Astrocyte (in vitro differentiated cells and primary cell): ENCODE results near the gene ENTREP1. TPM values are rescaled to one million over a fixed set of nuclear protein-coding genes. Genes with fewer than 3 reads are reported as not detected.

Experiments used
- DNase-seq: peaks from one replicate; pipeline ENCODE4 v3.0.0-alpha.2; 2010; ENCODE audit warnings: low read depth
- FAIRE-seq: peaks from 2 replicates; lab custom pipeline; 2011; peaks lifted over from hg19 to GRCh38; lab: Jason Lieb, UNC
- H2AFZ ChIP-seq: 2 replicates; pipeline ENCODE4 v1.6.0; 2012; ENCODE audit warnings: low read depth, low read length, inconsistent platforms
- H3K27ac ChIP-seq: 2 replicates; pipeline ENCODE4 v1.5.1; 2011; ENCODE audit warnings: low read depth, low read length, inconsistent platforms
- H3K27me3 ChIP-seq: 2 replicates; pipeline ENCODE4 v1.6.0; 2011; ENCODE audit warnings: low read length, inconsistent platforms; ENCODE audit not compliant: insufficient read depth
- H3K36me3 ChIP-seq: 2 replicates; pipeline ENCODE4 v1.5.1; 2011; ENCODE audit warnings: low read length, inconsistent platforms; ENCODE audit not compliant: insufficient read depth
- H3K4me1 ChIP-seq: 2 replicates; pipeline ENCODE4 v1.5.1; 2011; ENCODE audit warnings: low read length, inconsistent platforms; ENCODE audit not compliant: insufficient read depth
- H3K4me2 ChIP-seq: 2 replicates; pipeline ENCODE4 v1.6.0; 2012; ENCODE audit warnings: low read length, inconsistent platforms
- H3K4me3 ChIP-seq: 2 replicates; pipeline ENCODE4 v1.5.1; 2011; ENCODE audit warnings: low read depth, mild to moderate bottlenecking, low read length, inconsistent platforms; ENCODE audit not compliant: insufficient read depth
- H3K79me2 ChIP-seq: 2 replicates; pipeline ENCODE4 v1.6.0; 2012; ENCODE audit warnings: mild to moderate bottlenecking, low read length, inconsistent platforms; ENCODE audit not compliant: insufficient read depth
- H3K9ac ChIP-seq: 2 replicates; pipeline ENCODE4 v1.6.0; 2012; ENCODE audit warnings: mild to moderate bottlenecking, low read length, inconsistent platforms
- H3K9me3 ChIP-seq: 2 replicates; pipeline ENCODE4 v1.5.1; 2012; ENCODE audit warnings: low read depth, mild to moderate bottlenecking, low read length, inconsistent platforms; ENCODE audit not compliant: insufficient read depth
- H4K20me1 ChIP-seq: 2 replicates; pipeline ENCODE4 v1.6.0; 2012; ENCODE audit warnings: low read length, inconsistent platforms; ENCODE audit not compliant: insufficient read depth
- H3K27ac Mint-ChIP-seq: one replicate; pipeline ENCODE4 v1.8.0; 2021; ENCODE audit warnings: mild to moderate bottlenecking, mixed read lengths; ENCODE audit not compliant: unreplicated experiment
- H3K27me3 Mint-ChIP-seq: one replicate; pipeline ENCODE4 v1.8.0; 2021; ENCODE audit warnings: low read depth, mixed read lengths; ENCODE audit not compliant: unreplicated experiment
- H3K36me3 Mint-ChIP-seq: one replicate; pipeline ENCODE4 v1.8.0; 2021; ENCODE audit warnings: low read depth, mixed read lengths; ENCODE audit not compliant: unreplicated experiment
- H3K4me1 Mint-ChIP-seq: one replicate; pipeline ENCODE4 v1.8.0; 2021; ENCODE audit warnings: low read depth, mixed read lengths; ENCODE audit not compliant: unreplicated experiment
- H3K4me3 Mint-ChIP-seq: one replicate; pipeline ENCODE4 v1.8.0; 2021; ENCODE audit warnings: mild to moderate bottlenecking, moderate library complexity, mixed read lengths; ENCODE audit not compliant: unreplicated experiment
- H3K9me3 Mint-ChIP-seq: one replicate; pipeline ENCODE4 v1.8.0; 2021; ENCODE audit warnings: mild to moderate bottlenecking, mixed read lengths; ENCODE audit not compliant: unreplicated experiment
- CTCF ChIP-seq: IDR thresholded peaks from 2 replicates; pipeline ENCODE4 v1.5.1; 2011; ENCODE audit warnings: low read depth, mild to moderate bottlenecking, inconsistent platforms, low read length, moderate library complexity; ENCODE audit not compliant: insufficient read depth
- EZH2 ChIP-seq: IDR thresholded peaks from 2 replicates; pipeline ENCODE4 v1.6.1; 2012; ENCODE audit warnings: mild to moderate bottlenecking, low read length, inconsistent platforms; ENCODE audit not compliant: insufficient read depth
- total RNA-seq: library from RNA; stranded (reverse); gene quantifications from 2 replicates; pipeline ENCODE4 v1.2.1, GENCODE V29; 2021

Gene ENTREP1
- total RNA-seq, 1 donor from 2014 or later, result 3.4 TPM

- Mint-ChIP-seq H3K4me1 (no peaks in the 10 kb centered on the region), H3K4me3 (no peak overlapping the region), H3K27ac (no peak overlapping the region), H3K9me3 (no peaks in the 10 kb centered on the region), H3K27me3 (no peaks in the 10 kb centered on the region), H3K36me3 (no peaks in the 10 kb centered on the region)
- Histone ChIP-seq H3K4me2 (no peak overlapping the region), H4K20me1 (no peaks in the 10 kb centered on the region), H3K27ac (no peak overlapping the region), H3K9ac (no peak overlapping the region), H3K9me3 (no peaks in the 10 kb centered on the region), H3K27me3 (no peaks in the 10 kb centered on the region), H3K4me3 (no peak overlapping the region), H3K4me1 (no peaks in the 10 kb centered on the region), H3K36me3 (no peaks in the 10 kb centered on the region), H2AFZ (no peak overlapping the region), H3K79me2 (no peaks in the 10 kb centered on the region)
- FAIRE-seq (no peak), DNase-seq (no peak)
- TF ChIP-seq EZH2, result no peak
- TF ChIP-seq CTCF, result no peak
Observed at GRCh38 chr9:69357030-69357775, 32.2 kb downstream of the ENTREP1 start.

- H3K4me1 Mint-ChIP-seq, result no peaks in the 10 kb centered on the region
- H3K9me3 ChIP-seq, result no peaks in the 10 kb centered on the region
- no peaks in the 10 kb centered on the region for H3K79me2 ChIP-seq
- DNase-seq (no peak), FAIRE-seq (no peak)
- no peak overlapping the region for H3K4me2 ChIP-seq
- no peak overlapping the region for H3K4me3 ChIP-seq
- H3K9ac ChIP-seq, result no peak overlapping the region
- no peaks in the 10 kb centered on the region for H3K27me3 Mint-ChIP-seq
- no peaks in the 10 kb centered on the region for H3K27me3 ChIP-seq
- no peak overlapping the region for H3K4me3 Mint-ChIP-seq
- no peaks in the 10 kb centered on the region for H3K9me3 Mint-ChIP-seq
- H3K27ac Mint-ChIP-seq, result no peak overlapping the region
- H3K36me3 ChIP-seq, result no peaks in the 10 kb centered on the region
- H3K4me1 ChIP-seq, result no peaks in the 10 kb centered on the region
- no peak overlapping the region for H3K27ac ChIP-seq
- no peak overlapping the region for H2AFZ ChIP-seq
- no peaks in the 10 kb centered on the region for H3K36me3 Mint-ChIP-seq
- H4K20me1 ChIP-seq, result no peaks in the 10 kb centered on the region
- no peak for TF ChIP-seq CTCF
- TF ChIP-seq EZH2, result no peak
Observed at GRCh38 chr9:69357821-69358220, 32.8 kb downstream of the ENTREP1 start.

DNA sequence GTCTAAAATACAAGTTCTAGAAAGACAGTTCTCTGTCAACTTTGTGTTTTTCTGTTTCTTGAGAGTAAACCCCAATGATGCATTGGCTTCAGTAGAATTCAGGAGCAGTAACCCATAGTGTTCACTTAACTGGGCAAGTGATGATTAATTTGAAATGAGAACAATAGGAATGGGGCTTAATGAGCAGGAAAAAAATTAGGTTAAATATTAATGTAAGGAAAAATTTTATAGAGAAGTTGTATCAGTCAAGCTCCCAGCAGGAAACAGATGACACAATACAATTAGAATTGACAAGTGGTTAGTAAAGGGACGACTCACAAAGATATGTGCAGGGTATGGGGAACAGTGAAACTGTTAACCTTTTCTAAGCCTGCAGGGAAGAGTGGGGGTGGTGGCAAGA lies 38.2 kb downstream of the ENTREP1 start:
- Mint-ChIP-seq H3K4me1 (peaks cover 8% of the 10 kb centered on the region), H3K36me3 (no peaks in the 10 kb centered on the region), H3K27ac (no peak overlapping the region), H3K9me3 (no peaks in the 10 kb centered on the region), H3K27me3 (no peaks in the 10 kb centered on the region), H3K4me3 (no peak overlapping the region)
- Histone ChIP-seq H3K27ac (no peak overlapping the region), H3K36me3 (no peaks in the 10 kb centered on the region), H3K27me3 (no peaks in the 10 kb centered on the region), H3K4me3 (no peak overlapping the region), H2AFZ (no peak overlapping the region), H3K9me3 (no peaks in the 10 kb centered on the region), H3K4me2 (no peak overlapping the region), H3K9ac (no peak overlapping the region), H4K20me1 (no peaks in the 10 kb centered on the region), H3K79me2 (no peaks in the 10 kb centered on the region), H3K4me1 (no peaks in the 10 kb centered on the region)
- FAIRE-seq (no peak), DNase-seq (no peak)
- TF ChIP-seq EZH2, result no peak
